ENCODE results near the gene SAMD11. TPM values are rescaled to one million over a fixed set of nuclear protein-coding genes. Genes with fewer than 3 reads are reported as not detected.

The SAMD11 gene, protein sequence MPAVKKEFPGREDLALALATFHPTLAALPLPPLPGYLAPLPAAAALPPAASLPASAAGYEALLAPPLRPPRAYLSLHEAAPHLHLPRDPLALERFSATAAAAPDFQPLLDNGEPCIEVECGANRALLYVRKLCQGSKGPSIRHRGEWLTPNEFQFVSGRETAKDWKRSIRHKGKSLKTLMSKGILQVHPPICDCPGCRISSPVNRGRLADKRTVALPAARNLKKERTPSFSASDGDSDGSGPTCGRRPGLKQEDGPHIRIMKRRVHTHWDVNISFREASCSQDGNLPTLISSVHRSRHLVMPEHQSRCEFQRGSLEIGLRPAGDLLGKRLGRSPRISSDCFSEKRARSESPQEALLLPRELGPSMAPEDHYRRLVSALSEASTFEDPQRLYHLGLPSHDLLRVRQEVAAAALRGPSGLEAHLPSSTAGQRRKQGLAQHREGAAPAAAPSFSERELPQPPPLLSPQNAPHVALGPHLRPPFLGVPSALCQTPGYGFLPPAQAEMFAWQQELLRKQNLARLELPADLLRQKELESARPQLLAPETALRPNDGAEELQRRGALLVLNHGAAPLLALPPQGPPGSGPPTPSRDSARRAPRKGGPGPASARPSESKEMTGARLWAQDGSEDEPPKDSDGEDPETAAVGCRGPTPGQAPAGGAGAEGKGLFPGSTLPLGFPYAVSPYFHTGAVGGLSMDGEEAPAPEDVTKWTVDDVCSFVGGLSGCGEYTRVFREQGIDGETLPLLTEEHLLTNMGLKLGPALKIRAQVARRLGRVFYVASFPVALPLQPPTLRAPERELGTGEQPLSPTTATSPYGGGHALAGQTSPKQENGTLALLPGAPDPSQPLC
- total RNA-seq, result 136 TPM

GRCh38 chr1:923131-923990 lies at the start of gene SAMD11:
Gene SAMD11, plus strand, starts transcription at chr1:923923. Its CDS starts 509 bp downstream, at chr1:924432.

GRCh38 chr1:958823-959730 lies 35.4 kb downstream of the SAMD11 start, which contains the start of gene NOC2L:
Gene NOC2L, minus strand, starts transcription at chr1:959256. Its CDS starts 16 bp downstream, at chr1:959240.

GRCh38 chr1:960363-961131 lies 36.8 kb downstream of the SAMD11 start, which contains the start of gene KLHL17:
Gene KLHL17, plus strand, starts transcription at chr1:960584. Its CDS starts 110 bp downstream, at chr1:960694.

DNA sequence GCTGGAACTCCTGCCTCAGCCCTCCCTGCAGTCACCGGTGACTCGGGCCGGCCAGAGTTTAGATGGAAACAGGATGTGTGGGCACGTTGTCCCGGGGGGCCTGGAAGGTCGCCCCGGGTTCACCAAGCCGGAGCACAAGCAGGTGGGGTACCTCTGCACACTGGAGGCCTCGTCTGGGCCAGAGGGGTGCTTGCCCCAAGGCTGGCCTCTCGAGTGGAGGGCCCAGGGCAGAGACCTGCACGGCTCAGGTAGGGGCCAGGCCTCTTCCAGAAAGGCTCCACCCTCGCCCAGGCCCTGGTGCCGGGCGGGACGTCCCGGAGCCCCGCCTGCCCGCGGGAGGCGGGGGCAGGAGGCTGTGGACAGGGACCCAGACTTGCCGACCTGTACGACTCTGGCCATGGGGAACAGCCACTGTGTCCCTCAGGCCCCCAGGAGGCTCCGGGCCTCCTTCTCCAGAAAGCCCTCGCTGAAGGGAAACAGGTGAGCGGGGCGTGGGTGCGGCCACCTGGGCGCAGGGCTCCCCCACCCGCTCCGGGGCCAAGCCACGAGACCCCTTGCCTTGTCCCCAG lies 42.5 kb downstream of the SAMD11 start, which contains the start of gene PLEKHN1:
Gene PLEKHN1 (plus strand): TSS at position 348 of the 569 bp plus-strand sequence. CDS start 50 bp downstream, at position 398.

DNA sequence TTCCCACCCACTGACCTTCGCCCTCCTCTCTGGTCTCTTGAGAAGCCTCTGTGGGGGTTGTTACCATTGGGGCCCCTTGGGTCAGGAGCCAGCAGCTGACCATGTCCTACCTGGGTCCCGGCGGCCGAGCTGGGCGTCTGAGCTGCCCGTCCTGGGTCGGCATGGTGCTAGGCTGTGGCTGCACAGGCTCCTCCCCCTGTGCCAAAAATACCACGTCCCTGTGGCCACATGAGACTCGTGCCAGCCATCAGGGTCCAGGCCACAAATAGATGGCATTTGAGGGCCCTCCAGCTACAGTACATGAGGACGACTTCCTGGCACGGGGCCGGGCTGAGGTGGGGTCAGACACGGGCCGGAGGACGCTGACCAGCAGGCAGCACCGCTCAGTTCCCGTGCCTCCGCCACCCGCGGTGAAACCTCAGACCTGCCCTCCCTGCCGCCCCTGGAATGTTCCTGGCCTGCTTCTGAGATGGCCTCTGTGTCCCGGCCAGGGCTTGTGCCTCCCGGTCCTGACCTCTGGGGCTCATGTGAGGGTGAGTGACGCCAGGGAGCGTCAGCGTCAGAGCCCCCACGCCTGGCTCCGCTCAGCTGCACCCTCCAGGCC lies 58.3 kb downstream of the SAMD11 start, which contains the start of gene PERM1:
Gene PERM1 (minus strand): TSS at position 139 of the 604 bp plus-strand sequence. CDS start 1,064 bp downstream, outside the sequence.

Small RNA genes within 50 kb of the gene (small RNA-seq; reads per million reads assigned to genes)
- gene AL645608.4 (ENCODE audit: low replicate concordance), result not detected

Other genes starting within 250 kb of the SAMD11 start
- gene OR4F16, start 237.3 kb upstream of the SAMD11 start, total RNA-seq, result 0.23 TPM
- gene NOC2L, start 35.3 kb downstream of the SAMD11 start, total RNA-seq, result 44.2 TPM
- gene KLHL17, start 36.7 kb downstream of the SAMD11 start, total RNA-seq, result 9.6 TPM
- 0.23 TPM for gene PLEKHN1, start 42.6 kb downstream of the SAMD11 start, total RNA-seq
- 5.4 TPM for gene PERM1, start 58.2 kb downstream of the SAMD11 start, total RNA-seq
- 46.8 TPM for gene HES4, start 76.2 kb downstream of the SAMD11 start, total RNA-seq
- gene ISG15, start 89.6 kb downstream of the SAMD11 start, total RNA-seq, result 26.9 TPM
- gene AGRN, start 96.2 kb downstream of the SAMD11 start, total RNA-seq, result 246 TPM
- 3.7 TPM for gene RNF223, start 150.4 kb downstream of the SAMD11 start, total RNA-seq
- 12.2 TPM for gene C1orf159, start 192.2 kb downstream of the SAMD11 start, total RNA-seq
- 0.76 TPM for gene TTLL10, start 250.0 kb downstream of the SAMD11 start, total RNA-seq

All from metanephros (tissue), 2 donors.